SK-N-SH treated with all-trans-retinoic acid at 6 μM for 48 hours (cell line): ENCODE measurements around the gene THRB.

Source experiments
- BACH2 ChIP-seq: fragments of 250-450 bp; sonication (Bioruptor Pico); IDR thresholded peaks from 2 replicates; pipeline ENCODE4 v1.9.0; 2021; ENCODE audit warnings: mild to moderate bottlenecking, borderline replicate concordance
- CSDC2 ChIP-seq: fragments of 250-450 bp; sonication (Bioruptor Pico); IDR thresholded peaks from 2 replicates; pipeline ENCODE4 v1.5.0; 2020; ENCODE audit warnings: mild to moderate bottlenecking, moderate library complexity
- PATZ1 ChIP-seq: fragments of 250-450 bp; sonication (Bioruptor Pico); IDR thresholded peaks from 2 replicates; pipeline ENCODE4 v1.8.0; 2020; ENCODE audit warnings: mild to moderate bottlenecking, moderate library complexity, borderline replicate concordance
- RARB ChIP-seq: fragments of 250-450 bp; sonication (Bioruptor Pico); IDR thresholded peaks from 2 replicates; pipeline ENCODE4 v1.8.0; 2021; ENCODE audit warnings: mild to moderate bottlenecking, moderate library complexity
- SNAI2 ChIP-seq: fragments of 250-450 bp; sonication (Bioruptor Pico); IDR thresholded peaks from 2 replicates; pipeline ENCODE4 v1.5.0; 2020; ENCODE audit warnings: mild to moderate bottlenecking, moderate library complexity
- ZC3H10 ChIP-seq: fragments of 250-450 bp; sonication (Bioruptor Pico); IDR thresholded peaks from 2 replicates; pipeline ENCODE4 v1.5.1; 2021; ENCODE audit warnings: mild to moderate bottlenecking, moderate library complexity
- ZFP3 ChIP-seq: fragments of 250-450 bp; sonication (Bioruptor Pico); IDR thresholded peaks from 2 replicates; pipeline ENCODE4 v1.5.0; 2020; ENCODE audit warnings: mild to moderate bottlenecking, moderate library complexity
- ZFP30 ChIP-seq: fragments of 450-650 bp; formaldehyde crosslinking; IDR thresholded peaks from 2 replicates; pipeline ENCODE4 v1.5.0; 2022; ENCODE audit warnings: mild to moderate bottlenecking, moderate library complexity

- TF ChIP-seq ZFP3 (CRISPR knock-in tag) (no peak), CSDC2 (CRISPR knock-in tag) (no peak), ZFP30 (CRISPR knock-in tag) (no peak), SNAI2 (CRISPR knock-in tag) (no peak), PATZ1 (CRISPR knock-in tag) (no peak), RARB (CRISPR knock-in tag) (no peak), ZC3H10 (CRISPR knock-in tag) (no peak), BACH2 (CRISPR knock-in tag) (no peak)
Observed at GRCh38 chr3:24136624-24137310, 357.9 kb downstream of the THRB start.
